IPS-15b (cell line): ENCODE data around the gene LRRN4.

Experiments
- H3K27me3 ChIP-seq: one replicate; pipeline ENCODE4 v1.6.1; 2013; ENCODE audit warnings: low read length; ENCODE audit not compliant: control insufficient read depth, insufficient read depth
- H3K36me3 ChIP-seq: one replicate; pipeline ENCODE4 v1.6.1; 2013; ENCODE audit warnings: low read length; ENCODE audit not compliant: control insufficient read depth, insufficient read depth
- H3K4me1 ChIP-seq: one replicate; pipeline ENCODE4 v1.6.1; 2013; ENCODE audit warnings: mild to moderate bottlenecking, low read length; ENCODE audit not compliant: control insufficient read depth, insufficient read depth
- H3K4me3 ChIP-seq: one replicate; pipeline ENCODE4 v1.5.1; 2013; ENCODE audit warnings: low read depth, low read length
- H3K9ac ChIP-seq: one replicate; pipeline ENCODE4 v1.6.1; 2013; ENCODE audit warnings: low read depth, mild to moderate bottlenecking, low read length
- H3K9me3 ChIP-seq: one replicate; pipeline ENCODE4 v1.6.1; 2013; ENCODE audit warnings: mild to moderate bottlenecking, low read length; ENCODE audit not compliant: control insufficient read depth, insufficient read depth

LRRN4 gene

DNA sequence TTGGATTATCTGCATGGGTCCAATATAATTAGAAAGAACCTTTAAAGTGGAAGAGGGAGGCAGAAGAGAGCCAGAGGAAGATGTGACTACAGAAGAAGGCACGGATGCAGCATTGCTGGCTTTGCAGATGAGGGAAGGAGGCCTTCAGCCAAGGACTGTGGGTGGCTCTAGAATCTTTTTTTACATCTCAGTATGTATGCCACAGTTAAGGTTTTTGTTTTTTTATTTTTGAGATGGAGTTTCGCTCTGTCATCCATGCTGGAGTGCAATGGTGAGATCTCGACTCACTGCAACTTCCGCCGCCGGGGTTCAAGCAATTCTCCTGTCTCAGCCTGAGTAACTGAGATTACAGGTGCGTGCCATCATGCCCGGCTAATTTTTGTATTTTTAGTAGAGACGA lies 54.1 kb downstream of the LRRN4 start:
- H3K27me3 ChIP-seq, result no peaks in the 10 kb centered on the region
- H3K36me3 ChIP-seq, result peaks cover 12% of the 10 kb centered on the region
- H3K9me3 ChIP-seq, result no peaks in the 10 kb centered on the region
- H3K9ac ChIP-seq, result no peak overlapping the region
- no peak overlapping the region for H3K4me3 ChIP-seq
- H3K4me1 ChIP-seq, result no peaks in the 10 kb centered on the region

DNA sequence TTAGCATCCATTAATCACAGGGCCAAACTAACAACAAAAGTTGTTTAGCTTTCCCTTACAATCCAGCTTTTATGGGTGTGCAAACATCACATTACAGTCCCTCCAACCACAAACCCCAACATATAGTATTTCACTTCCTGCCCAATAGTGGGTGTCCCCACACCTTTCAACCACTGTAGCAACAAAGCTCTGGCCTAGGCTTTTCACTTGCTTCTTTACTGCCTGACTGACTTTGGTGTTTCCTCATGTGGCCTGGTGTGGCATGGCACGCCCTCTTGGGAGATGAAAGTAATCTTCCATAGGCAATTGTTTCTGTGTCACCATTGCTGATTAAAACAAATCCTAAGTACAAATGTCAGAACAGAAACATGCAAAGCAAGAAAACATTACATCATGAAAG lies 57.1 kb downstream of the LRRN4 start:
- Histone ChIP-seq H3K9ac (no peak overlapping the region), H3K4me3 (no peak overlapping the region), H3K36me3 (peaks cover 14% of the 10 kb centered on the region), H3K27me3 (no peaks in the 10 kb centered on the region), H3K9me3 (no peaks in the 10 kb centered on the region), H3K4me1 (no peaks in the 10 kb centered on the region)

DNA sequence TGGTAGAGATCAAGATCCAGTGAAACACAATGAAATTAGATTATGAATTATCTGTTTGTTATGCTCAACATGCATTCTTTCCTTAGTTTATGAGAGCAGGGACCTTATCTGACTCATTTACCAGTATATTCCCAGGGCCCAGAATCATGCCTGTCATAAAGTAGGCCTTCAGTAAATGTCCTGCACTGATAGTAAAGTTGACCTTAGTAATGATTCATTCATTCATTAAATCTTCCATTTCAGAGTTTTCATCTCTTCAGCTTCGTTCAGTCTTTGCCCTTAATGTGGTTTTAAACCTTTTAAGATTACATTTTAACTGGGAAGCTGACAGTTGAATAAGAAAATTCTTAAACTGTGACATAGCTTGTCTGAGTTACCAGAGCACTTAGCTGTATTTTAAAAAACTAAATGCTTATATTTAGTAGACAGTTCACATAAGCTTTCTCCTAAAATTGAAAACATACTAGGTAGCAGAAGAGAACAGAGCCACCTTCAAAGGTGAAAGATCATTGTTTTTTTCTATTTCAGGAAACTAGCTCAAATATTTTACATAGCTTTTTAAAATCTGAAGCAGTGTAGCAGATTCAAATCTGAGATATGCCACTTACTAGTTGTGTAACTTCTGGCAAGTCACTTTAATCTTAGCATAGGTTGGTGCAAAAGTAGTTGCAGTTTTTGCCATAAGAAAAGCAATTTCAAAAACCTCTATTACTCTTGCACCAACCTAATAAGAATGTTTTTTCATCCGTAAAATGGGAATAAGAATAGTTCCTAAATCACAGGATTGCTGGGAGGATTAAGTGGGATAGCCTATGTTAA lies 62.0 kb downstream of the LRRN4 start:
- no peak overlapping the region for H3K9ac ChIP-seq
- peaks cover 8% of the 10 kb centered on the region for H3K36me3 ChIP-seq
- H3K4me3 ChIP-seq, result no peak overlapping the region

DNA sequence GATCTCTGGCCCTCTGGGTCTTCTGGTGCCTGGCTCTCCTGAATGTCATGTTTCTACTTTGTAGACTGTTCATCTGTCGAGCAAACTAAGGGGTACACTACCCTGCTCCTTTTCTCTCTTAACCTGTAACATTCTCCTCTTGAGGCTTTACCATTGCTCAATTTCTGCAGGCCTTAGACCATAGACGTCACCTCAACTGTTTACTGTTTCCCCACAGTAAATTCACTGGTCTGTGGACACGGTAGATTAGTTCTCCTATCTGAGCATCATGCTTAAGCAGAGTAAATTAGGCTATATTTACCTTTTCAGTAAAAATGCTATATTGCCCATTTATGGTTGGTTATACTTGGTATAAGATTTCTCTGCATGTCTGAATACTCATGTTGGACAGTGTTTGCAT lies 62.9 kb downstream of the LRRN4 start:
- Histone ChIP-seq H3K9ac (no peak overlapping the region), H3K9me3 (no peaks in the 10 kb centered on the region), H3K4me1 (no peaks in the 10 kb centered on the region), H3K4me3 (no peak overlapping the region), H3K36me3 (peaks cover 11% of the 10 kb centered on the region), H3K27me3 (no peaks in the 10 kb centered on the region)

More for the DNA sequence above, 62.0 kb downstream of the LRRN4 start:
- no peaks in the 10 kb centered on the region for H3K9me3 ChIP-seq
- no peaks in the 10 kb centered on the region for H3K4me1 ChIP-seq
- no peaks in the 10 kb centered on the region for H3K27me3 ChIP-seq
